Measurements from ENCODE around the gene LIMS4. TPM values are rescaled to one million over a fixed set of nuclear protein-coding genes. Genes with fewer than 3 reads are reported as not detected.
"Not testable (repeated sequence)": the region's sequence is repeated elsewhere in the genome, so short reads cannot be mapped to it uniquely, and the experiment has no call there.

LIMS4 gene
- total and polyA plus RNA-seq, 2 of the 8 experiments (the other 6 are each of a cell fraction or from before 2014, with no cell fraction given): 0.44 TPM; not detected in 1

DNA sequence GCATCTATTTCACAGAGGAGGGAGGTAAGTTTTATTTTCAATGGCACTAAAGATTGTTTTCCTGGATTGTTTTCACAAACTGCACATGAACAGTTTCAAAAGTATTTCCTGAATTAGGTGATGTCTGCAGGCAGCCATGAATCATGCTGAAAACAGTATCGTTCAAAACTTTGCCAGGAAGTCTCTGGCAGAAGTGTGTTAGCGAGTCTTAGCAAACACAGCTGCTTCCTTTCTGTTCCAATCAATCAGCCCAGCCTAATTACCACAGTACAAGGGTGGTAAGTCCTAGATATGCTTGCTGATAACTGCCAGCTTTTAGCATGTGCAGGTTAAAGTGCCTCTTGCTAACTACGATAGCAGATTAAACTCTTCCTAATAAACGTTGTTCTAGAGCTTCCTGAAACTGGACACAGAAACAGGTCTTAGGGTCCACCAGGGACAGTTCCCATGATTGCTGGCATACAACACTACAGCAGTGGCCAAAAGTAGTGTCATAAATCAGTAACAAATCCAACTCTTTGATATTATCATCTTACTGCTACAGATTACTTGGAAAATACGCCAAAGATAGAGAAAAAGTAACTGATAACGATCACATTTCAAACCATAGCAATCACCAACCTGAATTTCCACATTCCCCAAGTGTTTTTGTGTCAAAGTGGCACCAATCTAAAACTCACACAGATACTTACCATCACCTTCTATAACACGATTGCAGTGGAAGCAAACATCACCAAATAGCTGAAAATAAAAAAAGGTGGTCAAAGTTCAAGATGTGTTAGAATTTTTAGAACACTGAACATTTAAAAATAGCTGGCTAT, 23.3 kb downstream of the LIMS4 start:
- H3K4me2 ChIP-seq (ENCODE audit: insufficient read depth in 1 of 2, low read depth in 2 of 2, low read length in 2 of 2); H2AFZ ChIP-seq (ENCODE audit: low read length); H3K14ac ChIP-seq (ENCODE audit: insufficient read length); H3K4me3 ChIP-seq (ENCODE audit: extremely low read depth in 1 of 4, insufficient read depth in 2 of 4, low read depth in 3 of 4, low read length in 4 of 4); H3K4me1 ChIP-seq (replicated peaks in 1 of 4; ENCODE audit: control insufficient read depth in 3 of 4, insufficient read depth in 4 of 4, low read length in 3 of 4); H2BK120ac ChIP-seq (replicated peaks; ENCODE audit: low read depth, low read length); H2BK15ac ChIP-seq (ENCODE audit: low read length); H4K5ac ChIP-seq (ENCODE audit: insufficient read length, low read depth, low read length); H3K79me2 ChIP-seq (ENCODE audit: control insufficient read depth in 1 of 2, insufficient read depth in 2 of 2, low read length in 2 of 2); H3K36me3 ChIP-seq (ENCODE audit: control insufficient read depth in 2 of 4, insufficient read depth in 4 of 4, low read length in 3 of 4); CTCF ChIA-PET (ENCODE audit: partially characterized antibody); H2BK5ac ChIP-seq (ENCODE audit: low read depth, low read length); H4K91ac ChIP-seq (replicated peaks; ENCODE audit: insufficient read length, low read length); H3K23ac ChIP-seq (ENCODE audit: insufficient read length); FAIRE-seq; H3K79me1 ChIP-seq (ENCODE audit: low read depth, low read length); H2AK5ac ChIP-seq (ENCODE audit: low read depth, low read length); H3K27me3 ChIP-seq (replicated peaks in 1 of 4; ENCODE audit: control insufficient read depth in 3 of 4, extremely low read depth in 1 of 4, insufficient read depth in 3 of 4, low read length in 3 of 4); H3K18ac ChIP-seq (ENCODE audit: extremely low read depth, low read length); H4K20me1 ChIP-seq (replicated peaks in 1 of 2; ENCODE audit: control insufficient read depth in 1 of 2, insufficient read depth in 2 of 2, low read length in 2 of 2); H3K56ac ChIP-seq (replicated peaks; ENCODE audit: insufficient read length, low read depth, low read length); H2BK12ac ChIP-seq (ENCODE audit: low read depth, low read length); H2BK20ac ChIP-seq (ENCODE audit: low read length); H3K9ac ChIP-seq (replicated peaks in 1 of 4; ENCODE audit: extremely low read depth in 1 of 4, low read depth in 3 of 4, low read length in 3 of 4); POLR2A ChIA-PET (ENCODE audit: partially characterized antibody); H3K23me2 ChIP-seq (ENCODE audit: low read depth, low read length); H4K8ac ChIP-seq (ENCODE audit: extremely low read depth, insufficient read depth, low read length); H3K27ac ChIP-seq (ENCODE audit: low read depth, low read length); H3K9me3 ChIP-seq (ENCODE audit: insufficient read depth in 2 of 2, low read depth in 1 of 2, low read length in 1 of 2); H3K4ac ChIP-seq (replicated peaks; ENCODE audit: insufficient read length, low read depth, low read length); DNase-seq (ENCODE audit: low read depth in 1 of 2, low spot score in 2 of 2): not testable (repeated sequence)
- WGBS, 2 experiments (ENCODE audit: extremely low coverage in 1 of 2, insufficient coverage in 1 of 2, insufficient read length in 1 of 2, insufficient replicate concordance in 2 of 2, low coverage in 1 of 2, low lambda C conversion rate in 2 of 2, missing lambda C conversion rate in 1 of 2): no CpG with 5 or more reads among the region's 7 CpGs

DNA sequence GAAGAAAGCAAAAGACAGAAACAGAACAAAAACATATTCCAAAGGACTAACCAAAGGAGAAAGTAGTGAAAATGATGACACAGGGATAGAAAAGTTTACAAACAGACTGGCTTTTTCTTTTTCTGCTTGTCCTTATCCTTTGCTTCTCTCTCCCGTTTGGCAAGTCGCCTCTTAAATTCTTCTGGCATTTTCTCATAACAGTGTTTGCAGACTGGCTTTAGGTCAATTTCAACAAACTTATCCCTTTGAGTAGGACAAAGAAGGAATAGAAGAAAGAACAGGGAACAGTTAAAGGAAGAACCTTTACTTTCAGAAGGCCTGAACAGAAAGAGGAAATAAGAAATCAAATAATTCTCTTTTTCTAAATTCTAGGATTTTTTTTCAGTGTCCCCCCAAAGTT, 26.0 kb downstream of the LIMS4 start:
- H3K4me1 ChIP-seq (replicated peaks in 1 of 4; ENCODE audit: control insufficient read depth in 3 of 4, insufficient read depth in 4 of 4, low read length in 3 of 4); H2AK5ac ChIP-seq (ENCODE audit: low read depth, low read length); H3K9ac ChIP-seq (replicated peaks in 1 of 4; ENCODE audit: extremely low read depth in 1 of 4, low read depth in 3 of 4, low read length in 3 of 4); H3K27me3 ChIP-seq (replicated peaks in 1 of 4; ENCODE audit: control insufficient read depth in 3 of 4, extremely low read depth in 1 of 4, insufficient read depth in 3 of 4, low read length in 3 of 4); CTCF ChIA-PET (ENCODE audit: partially characterized antibody); H2BK15ac ChIP-seq (ENCODE audit: low read length); H3K36me3 ChIP-seq (ENCODE audit: control insufficient read depth in 2 of 4, insufficient read depth in 4 of 4, low read length in 3 of 4); H4K20me1 ChIP-seq (replicated peaks in 1 of 2; ENCODE audit: control insufficient read depth in 1 of 2, insufficient read depth in 2 of 2, low read length in 2 of 2); H4K5ac ChIP-seq (ENCODE audit: insufficient read length, low read depth, low read length); H3K4ac ChIP-seq (replicated peaks; ENCODE audit: insufficient read length, low read depth, low read length); H3K4me2 ChIP-seq (ENCODE audit: insufficient read depth in 1 of 2, low read depth in 2 of 2, low read length in 2 of 2); POLR2A ChIA-PET (ENCODE audit: partially characterized antibody); H3K79me2 ChIP-seq (ENCODE audit: control insufficient read depth in 1 of 2, insufficient read depth in 2 of 2, low read length in 2 of 2); H2AFZ ChIP-seq (ENCODE audit: low read length); H4K91ac ChIP-seq (replicated peaks; ENCODE audit: insufficient read length, low read length); H2BK5ac ChIP-seq (ENCODE audit: low read depth, low read length); FAIRE-seq; H3K18ac ChIP-seq (ENCODE audit: extremely low read depth, low read length); H4K8ac ChIP-seq (ENCODE audit: extremely low read depth, insufficient read depth, low read length); H2BK20ac ChIP-seq (ENCODE audit: low read length); DNase-seq (ENCODE audit: low read depth in 1 of 2, low spot score in 2 of 2); H3K9me3 ChIP-seq (ENCODE audit: insufficient read depth in 2 of 2, low read depth in 1 of 2, low read length in 1 of 2); H2BK120ac ChIP-seq (replicated peaks; ENCODE audit: low read depth, low read length); H3K23ac ChIP-seq (ENCODE audit: insufficient read length); H3K14ac ChIP-seq (ENCODE audit: insufficient read length); H3K79me1 ChIP-seq (ENCODE audit: low read depth, low read length); H3K27ac ChIP-seq (ENCODE audit: low read depth, low read length); H3K23me2 ChIP-seq (ENCODE audit: low read depth, low read length); H2BK12ac ChIP-seq (ENCODE audit: low read depth, low read length); H3K56ac ChIP-seq (replicated peaks; ENCODE audit: insufficient read length, low read depth, low read length); H3K4me3 ChIP-seq (ENCODE audit: extremely low read depth in 1 of 4, insufficient read depth in 2 of 4, low read depth in 3 of 4, low read length in 4 of 4): not testable (repeated sequence)
- WGBS, 2 experiments (ENCODE audit: extremely low coverage in 1 of 2, insufficient coverage in 1 of 2, insufficient read length in 1 of 2, insufficient replicate concordance in 2 of 2, low coverage in 1 of 2, low lambda C conversion rate in 2 of 2, missing lambda C conversion rate in 1 of 2): no CpG with 5 or more reads among the region's 2 CpGs

Measured in H1 (cell line).